HG03571 (cell line): ENCODE measurements around the gene ZFYVE28.

ENCODE experiments used
- ATAC-seq: cut with Tn5 transposase; IDR thresholded peaks from one replicate; pipeline ENCODE4 v1.9.1; 2021; ENCODE audit not compliant: unreplicated experiment

The ZFYVE28 gene

DNA sequence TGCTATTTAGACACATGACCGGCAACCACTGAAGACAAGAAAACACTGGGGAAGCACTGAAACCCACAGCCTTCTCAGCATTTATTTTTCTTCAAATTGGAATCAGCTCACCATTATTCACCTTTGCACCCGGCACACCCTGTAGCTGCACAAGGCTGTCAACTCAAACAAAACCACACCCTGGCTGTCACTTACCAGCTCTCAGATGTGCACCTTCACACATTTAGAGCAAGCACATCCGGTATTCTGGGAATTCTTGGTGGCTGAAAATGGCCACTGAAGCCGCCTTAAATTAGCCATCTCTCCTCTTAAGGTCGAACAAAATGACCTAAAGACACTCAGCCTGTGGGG is 5.9 kb downstream of the ZFYVE28 start:
- peak; percentile 14 for ATAC-seq

DNA sequence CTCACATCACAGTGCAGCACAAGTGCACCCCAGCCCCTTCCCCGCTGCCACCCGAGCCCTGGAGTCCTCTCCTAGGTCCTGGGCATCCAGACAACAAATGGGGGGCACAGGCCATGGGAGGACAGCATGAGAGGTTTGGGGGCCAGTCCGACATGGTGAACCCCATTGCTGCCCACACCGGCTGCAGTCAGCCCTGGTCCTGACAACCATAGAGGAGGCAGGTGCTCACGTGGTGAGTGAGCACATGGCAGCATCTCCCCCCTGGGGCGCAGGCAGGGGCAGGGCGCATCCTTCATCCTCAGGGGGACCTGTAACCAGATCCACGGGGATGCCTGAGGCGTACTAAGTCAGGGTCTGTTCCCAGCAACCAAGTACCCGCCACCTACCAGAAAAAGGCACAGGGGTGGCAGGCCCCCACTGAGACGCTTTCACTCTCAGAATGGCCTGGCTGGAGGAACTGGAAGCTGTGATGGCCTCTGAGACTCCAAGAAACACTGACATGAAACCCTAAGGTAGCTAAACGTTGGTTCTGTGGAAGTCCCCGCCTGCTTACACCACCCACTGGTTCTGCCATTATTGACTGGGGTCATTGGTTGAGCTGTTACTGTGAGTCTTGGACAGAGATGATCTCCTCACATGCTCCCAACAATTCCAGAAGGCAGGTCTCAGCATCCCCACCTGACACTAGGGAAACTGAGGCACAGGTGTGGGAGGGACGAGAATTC is 6.5 kb downstream of the ZFYVE28 start:
- no peak for ATAC-seq

DNA sequence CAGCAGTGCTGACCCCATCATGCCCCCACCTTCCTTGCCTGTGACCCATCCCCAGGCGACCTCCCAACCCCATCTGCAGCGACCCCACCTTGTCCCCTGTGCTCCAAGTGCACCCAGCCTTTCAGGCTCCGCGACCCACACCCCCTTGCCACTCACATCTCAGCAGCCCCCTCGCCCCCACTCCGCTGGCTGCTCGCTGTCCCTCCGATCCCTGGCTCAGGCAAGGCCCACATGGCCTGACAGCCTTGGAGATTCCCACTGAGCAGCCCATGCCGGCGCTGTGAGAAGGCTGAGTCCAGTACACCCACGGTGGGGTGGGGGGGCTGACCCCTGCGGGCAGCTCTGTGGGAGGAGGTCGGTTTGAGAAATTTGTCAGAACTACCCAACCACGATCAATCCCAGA is 9.1 kb downstream of the ZFYVE28 start:
- no peak for ATAC-seq

DNA sequence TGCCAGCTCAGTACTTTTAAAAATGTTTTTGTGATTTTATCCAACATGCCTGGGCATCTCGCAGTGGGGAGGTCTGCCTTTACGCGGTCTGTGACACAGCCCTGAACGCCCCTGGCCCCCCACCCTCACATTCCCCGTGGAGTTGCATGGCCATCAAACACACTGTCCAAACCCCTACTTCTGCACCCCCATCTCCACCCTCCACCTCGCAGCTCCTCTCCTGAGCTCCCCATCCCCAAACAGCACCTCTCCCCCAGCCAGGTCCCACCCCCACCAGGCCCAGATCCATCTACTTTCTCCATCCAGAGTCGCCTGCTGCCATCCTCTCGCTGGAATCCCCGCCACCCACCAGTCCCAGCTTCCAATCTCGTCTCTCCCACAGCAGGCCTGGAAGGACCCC is 9.5 kb downstream of the ZFYVE28 start:
- no peak for ATAC-seq

DNA sequence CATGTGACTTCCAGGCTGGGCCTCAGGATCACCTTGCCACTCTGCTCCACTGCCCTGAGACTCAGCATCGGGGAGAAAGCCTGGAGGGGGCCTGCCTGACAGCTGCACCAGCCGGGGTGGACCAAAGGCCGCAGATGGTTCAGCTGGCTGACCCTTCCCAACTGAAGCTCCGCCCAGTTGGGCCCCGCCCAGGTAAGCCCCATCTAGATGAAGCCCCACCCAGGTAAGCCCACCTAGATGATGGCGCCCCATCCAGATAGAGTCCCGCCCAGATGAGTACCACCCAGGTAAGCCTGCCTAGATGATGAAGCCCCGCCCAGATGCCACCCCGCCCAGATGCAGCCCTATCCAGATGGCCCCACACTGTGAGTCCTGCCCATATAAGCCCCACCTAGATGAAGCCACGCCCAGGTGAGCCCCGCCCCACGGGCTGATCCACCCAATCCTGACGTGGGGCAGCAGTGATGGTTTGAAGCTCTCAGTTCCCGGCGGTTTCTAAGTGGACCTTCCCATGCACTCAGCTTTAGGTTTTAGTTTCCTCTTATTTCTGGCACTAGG is 10.0 kb downstream of the ZFYVE28 start:
- ATAC-seq: no peak

DNA sequence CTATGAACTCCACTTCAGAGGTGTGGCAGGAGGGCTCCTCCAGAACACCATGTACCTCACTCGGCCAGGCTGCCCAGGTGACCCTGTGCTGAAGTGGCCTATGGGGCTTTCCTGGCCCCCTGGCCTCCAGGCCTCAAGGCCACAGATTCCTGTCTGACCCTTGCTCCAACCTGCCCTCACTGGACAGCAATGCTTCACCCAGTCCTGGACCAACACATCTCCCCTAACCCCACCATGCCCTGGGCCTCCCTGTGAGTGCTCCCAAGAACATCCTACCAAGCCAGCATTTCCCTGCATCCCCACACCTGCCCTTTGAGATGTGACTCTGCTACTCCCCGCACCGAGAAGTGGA is 10.5 kb downstream of the ZFYVE28 start:
- ATAC-seq: no peak

DNA sequence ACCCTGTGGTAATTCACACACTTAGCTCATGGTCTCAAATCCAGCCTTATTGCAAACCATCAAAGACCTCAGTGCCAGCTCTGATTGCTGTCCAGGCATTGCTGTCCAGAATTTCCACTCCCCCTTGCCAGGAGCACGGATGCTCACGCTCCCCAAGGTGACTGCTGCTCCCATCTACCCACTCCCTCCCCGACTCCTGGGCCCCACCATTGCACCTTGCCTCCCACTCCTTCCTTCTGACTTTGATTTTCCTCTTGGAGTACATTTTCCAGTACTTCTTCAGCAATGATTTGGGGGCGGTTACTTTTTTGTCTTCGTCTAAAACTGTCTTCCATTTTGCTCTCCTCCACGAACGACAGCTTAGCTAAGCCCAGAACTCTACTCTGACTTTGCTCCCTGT is 11.5 kb downstream of the ZFYVE28 start:
- no peak for ATAC-seq

DNA sequence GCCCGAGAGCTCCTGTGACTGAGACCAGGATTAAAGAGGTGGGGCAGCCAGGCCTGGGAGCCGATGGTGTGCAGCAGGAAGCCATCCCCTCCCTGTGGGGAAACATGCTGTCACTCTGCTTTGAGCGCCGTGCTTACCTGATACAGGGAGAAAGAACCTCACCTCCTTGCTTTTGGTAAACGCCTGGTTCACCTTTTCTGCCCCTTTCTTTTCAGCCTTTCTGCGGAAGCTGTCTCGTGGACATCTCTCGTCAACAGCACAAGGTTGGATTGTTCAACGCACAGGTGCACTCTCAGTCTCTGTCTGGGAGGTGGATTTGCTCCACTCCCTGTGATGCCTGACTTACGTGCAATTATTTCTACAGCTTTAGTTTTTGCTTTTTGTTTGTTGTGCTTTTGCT is 12.0 kb downstream of the ZFYVE28 start:
- ATAC-seq: no peak

DNA sequence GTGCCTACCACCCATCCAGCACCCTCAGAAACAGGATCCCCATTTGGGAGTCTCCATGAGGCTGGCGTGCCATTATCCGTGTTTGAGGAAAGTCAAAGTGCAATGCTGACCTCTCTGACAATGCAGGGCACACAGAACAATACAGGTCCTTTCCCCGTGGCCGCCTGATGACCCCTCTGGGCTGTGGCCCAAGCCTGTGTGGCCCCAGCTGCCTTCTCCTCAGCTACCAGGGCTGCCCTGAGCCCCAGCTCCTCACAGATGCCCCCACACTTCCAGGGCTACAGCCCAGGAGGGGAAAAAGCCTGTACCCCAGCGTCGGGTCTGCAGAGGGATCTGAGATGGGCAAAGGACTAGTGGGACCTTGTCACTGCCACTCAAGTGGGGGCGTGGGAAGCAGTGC is 15.5 kb downstream of the ZFYVE28 start:
- no peak for ATAC-seq

DNA sequence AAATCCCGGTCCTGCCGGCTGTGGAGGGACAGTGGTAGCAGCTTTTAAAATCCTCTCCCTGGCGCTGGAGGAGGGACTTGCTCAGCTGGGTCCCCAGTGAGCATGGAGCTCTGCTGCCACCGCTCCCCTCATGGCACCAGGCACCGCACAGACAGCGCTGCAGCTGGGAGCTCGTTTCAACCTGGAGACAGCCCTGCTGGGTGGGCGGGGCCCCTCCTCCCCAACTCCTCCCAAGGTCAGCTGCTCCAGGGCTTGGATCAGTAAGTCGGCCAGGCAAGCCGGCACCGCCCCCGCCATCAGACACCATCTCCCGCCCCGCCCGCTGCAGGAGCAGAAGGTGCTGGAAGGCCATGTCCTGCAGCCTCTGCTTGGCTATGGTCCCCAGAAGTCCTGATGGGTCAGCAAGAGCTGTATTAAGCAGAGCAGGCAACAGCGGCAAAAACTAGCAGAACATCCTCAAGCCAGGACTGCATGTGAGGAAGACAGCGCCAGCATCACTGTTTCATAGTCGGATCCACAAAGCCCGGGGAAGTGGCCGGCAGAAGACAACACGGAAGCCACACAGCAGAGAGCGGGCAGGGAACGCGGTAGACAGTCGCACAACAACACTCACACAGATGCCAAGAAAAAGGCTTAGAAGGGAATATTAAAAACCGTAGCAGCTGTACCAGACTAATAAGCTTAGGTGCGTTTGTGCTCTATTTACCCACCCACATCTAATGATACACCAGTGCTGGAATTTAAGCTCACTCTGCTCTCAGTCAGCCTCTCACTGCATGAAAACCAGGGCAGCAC is 16.2 kb downstream of the ZFYVE28 start:
- ATAC-seq: no peak

DNA sequence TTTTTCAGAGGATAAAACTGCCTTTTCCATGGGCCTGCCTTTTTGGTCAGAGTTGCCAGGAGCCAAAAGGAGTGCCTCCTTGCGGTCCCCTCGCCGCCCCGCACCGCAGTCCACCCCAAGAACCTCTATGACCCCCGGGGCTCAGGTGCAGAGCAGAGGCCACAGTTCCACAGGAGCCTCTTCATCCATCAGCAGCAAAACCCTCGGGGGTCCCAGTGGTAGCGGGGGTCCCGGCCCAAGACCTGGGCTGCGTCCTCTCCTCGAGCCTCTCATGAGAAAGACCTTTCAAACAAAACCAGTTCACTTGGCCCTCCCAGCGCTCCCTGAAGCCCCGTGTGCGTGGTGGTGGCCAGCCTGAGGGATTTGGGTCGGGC is 16.8 kb downstream of the ZFYVE28 start:
- no peak for ATAC-seq

DNA sequence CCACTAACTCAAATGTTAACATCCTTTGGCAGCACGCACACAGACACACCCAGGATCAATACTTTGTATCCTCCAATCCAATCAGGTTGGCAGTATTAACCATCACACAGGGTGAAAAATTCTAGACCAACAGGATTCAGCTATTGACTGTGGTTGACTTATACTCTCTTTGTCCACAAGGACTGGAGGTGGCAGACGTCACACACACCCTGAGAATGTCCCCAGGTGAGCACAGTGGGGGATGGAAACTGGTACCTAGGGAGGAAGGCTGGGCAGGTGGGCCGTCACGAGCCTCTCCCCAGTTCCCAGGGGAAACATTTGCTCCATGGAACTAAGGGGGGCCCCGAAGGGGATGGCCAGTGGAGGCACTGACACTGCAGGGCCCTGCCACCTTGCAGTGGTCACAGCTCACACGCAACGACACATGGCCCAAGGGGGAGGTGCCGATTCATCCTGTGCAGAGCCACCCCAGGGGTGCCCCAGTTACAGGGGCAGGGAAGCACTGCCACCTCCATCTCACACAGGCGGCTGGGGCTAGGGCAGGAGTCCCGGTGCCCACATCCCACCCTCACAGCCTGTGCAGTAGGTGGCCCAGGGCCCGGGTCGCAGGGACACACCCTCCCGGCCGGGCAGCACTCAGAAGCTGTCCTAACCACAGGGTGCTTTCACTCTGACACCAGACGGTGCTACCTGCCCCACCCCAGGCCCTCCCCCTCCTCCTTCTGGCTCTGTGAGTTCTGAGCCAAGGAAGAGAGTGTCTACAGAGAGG is 17.4 kb downstream of the ZFYVE28 start:
- ATAC-seq: no peak

DNA sequence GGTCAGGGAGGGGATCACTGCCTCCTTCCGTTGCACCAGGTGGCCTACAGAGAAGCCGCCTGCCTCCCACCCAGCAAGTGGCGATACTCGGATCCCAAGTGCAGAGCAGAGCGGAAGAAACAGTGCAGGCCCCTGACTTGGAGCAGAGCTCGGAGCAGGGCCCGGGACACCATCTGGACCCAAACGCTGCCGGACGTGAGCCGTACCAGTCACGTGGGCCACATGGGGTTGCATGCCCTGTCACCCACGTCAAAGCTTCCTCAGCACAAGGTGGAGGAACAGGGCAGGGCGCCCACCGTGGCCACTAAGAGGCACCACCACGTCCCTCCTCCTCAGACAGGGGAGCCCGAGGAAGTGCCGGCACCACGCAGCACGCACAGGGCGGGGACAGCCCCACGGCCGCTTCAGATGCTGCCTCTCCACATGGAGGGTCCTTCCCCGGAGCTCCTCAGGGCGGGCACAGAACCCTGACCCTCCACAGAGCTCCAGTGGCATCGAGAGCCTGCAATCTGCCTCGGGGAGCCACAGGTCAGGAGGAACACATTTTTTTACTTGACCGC is 18.7 kb downstream of the ZFYVE28 start:
- no peak for ATAC-seq

DNA sequence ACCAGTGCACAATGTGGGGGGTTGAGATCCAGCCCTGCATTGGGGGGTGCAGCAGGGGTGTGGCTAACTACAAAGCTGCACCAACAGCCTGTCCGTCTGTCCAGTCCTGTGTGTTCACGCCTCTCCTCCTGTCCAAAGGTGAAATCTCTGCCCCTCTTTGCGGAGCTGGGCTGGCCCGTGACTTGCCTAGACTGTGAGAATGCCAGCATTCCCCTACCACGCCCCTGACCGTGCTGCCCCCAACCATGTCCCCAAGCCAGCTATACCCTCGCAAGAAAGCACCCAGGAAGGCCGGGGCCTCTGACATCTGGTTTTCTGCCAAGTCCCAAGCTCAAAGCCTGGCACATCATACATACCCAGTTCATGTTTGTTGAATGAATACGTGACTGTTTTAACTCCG is 19.2 kb downstream of the ZFYVE28 start:
- ATAC-seq: no peak

DNA sequence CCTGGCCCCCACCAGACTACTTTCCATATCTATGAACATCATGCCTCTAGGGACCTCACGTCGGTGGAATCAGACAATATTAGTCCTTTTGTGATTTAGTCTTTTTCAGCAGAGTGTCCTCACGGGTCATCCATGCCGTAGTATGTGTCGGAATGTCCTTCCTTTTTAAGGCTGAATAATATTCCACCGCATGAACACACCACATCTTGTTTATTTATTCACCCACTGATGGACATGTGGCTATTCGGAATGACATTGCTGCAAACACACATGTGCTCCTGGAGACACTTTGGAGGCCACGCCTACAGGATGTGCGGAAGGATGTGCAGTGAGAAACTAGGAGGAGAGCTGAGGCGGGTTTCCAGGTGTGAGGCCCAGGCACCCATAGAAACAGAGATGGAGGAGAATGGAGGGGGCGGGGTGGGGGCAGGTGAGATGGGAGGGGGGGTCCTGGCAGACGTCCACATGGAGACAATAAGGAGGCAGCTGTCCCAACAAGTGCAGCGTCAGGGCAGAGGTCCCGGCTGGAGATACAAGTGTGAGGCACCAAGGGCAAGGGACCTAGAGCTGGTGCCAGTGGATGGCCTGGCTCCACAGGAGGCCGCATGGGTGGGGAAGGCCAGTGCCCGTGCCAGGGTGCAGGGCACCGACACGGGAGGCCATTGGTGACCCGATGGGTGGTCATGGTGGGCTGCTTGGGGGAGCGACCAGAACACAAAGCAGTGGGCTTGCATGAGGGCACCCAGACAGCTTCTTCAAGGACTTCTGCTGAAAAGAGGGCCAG is 20.7 kb downstream of the ZFYVE28 start:
- ATAC-seq: no peak

DNA sequence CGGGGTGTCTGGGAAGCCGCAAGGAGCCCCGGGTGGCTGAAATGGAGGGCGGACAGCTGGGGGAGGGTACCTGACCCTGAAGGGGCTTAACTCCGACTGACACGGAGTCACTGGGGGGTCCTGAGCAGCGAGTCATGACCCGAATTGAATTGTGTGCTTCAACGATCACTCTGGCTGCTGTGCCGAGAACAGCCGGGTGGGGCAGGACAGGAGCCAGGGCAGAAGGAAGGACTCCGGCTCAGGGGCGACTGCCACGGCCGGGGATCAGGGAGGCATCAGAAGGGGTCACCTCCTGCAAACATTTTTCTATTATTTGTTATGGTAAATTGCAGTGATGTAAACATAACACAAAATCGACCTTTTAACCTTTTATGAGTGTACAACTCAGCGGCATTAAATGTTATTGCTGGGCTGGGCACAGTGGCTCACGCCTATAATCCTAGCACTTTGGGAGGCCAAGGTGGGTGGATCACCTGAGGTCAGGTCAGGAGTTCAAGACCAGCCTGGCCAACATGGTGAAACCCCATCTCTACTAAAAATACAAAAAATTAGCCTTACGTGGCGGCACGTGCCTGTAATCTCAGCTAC is 21.6 kb downstream of the ZFYVE28 start:
- ATAC-seq: no peak

DNA sequence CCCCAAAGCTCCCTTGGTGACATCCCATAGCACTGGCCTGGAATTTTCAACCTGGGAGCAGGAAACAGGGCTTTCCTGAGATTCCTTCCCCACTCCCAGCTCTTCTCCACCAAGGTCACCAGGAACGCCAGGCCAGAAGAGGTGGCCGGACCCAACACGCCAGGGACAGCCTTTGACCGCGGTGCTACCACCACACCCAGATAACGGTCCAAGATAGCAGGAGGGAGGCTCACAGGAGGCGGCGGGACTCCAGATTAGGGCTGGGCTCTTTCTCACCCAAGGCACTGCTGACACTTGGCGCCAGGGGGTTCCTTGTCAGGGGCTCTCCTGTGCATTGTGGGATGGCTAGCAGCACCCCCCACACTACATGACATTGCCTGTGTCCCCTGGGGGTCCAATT is 22.9 kb downstream of the ZFYVE28 start:
- no peak for ATAC-seq

DNA sequence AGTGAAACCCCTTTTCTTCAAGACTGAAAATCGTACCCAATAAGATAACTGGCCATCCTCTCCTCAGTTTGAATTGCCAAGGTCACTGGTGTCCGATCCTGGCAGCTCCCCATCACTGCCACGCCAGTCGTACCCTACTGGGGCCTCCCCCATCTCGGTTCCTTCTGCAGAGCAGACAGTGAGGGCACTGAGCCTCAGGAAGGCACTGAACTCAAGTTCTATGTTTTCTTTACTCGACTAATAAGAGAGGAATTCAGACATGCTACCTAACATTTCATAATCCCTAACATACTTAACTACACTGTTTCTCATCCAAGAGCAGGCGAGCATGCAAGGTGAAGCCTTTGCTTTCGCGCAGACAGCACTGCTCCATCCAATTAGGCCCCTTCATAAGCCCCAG is 23.4 kb downstream of the ZFYVE28 start:
- ATAC-seq: no peak

DNA sequence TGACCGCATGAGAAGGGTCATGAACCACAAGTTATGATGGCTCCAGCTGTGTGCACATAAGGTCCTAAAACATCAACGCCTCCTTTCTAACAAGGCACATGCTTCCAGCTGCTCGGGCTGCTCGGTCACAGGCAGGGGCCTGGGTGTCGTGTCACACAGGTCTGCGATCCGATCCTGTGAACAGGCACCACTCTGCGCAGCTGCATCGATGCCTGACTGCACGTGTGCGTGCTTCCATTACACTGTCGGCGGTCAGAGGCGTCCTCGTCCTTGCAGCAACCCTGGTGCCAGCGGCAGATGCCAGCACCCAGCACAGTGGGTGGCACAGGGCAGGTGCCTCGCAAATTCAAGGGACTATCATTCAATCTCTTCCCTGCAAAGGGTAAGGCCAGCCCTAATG is 23.9 kb downstream of the ZFYVE28 start:
- no peak for ATAC-seq
